GM18519 (cell line): Measurements from ENCODE around the gene HACD1.
"Not testable (repeated sequence)": the region's sequence is repeated elsewhere in the genome, so short reads cannot be mapped to it uniquely, and the experiment has no call there.

Experiments used
- ATAC-seq: cut with Tn5 transposase; IDR thresholded peaks from one replicate; pipeline ENCODE4 v1.9.1; 2021; ENCODE audit warnings: mild to moderate bottlenecking, moderate library complexity; ENCODE audit not compliant: unreplicated experiment, low FRiP score

The HACD1 gene

DNA sequence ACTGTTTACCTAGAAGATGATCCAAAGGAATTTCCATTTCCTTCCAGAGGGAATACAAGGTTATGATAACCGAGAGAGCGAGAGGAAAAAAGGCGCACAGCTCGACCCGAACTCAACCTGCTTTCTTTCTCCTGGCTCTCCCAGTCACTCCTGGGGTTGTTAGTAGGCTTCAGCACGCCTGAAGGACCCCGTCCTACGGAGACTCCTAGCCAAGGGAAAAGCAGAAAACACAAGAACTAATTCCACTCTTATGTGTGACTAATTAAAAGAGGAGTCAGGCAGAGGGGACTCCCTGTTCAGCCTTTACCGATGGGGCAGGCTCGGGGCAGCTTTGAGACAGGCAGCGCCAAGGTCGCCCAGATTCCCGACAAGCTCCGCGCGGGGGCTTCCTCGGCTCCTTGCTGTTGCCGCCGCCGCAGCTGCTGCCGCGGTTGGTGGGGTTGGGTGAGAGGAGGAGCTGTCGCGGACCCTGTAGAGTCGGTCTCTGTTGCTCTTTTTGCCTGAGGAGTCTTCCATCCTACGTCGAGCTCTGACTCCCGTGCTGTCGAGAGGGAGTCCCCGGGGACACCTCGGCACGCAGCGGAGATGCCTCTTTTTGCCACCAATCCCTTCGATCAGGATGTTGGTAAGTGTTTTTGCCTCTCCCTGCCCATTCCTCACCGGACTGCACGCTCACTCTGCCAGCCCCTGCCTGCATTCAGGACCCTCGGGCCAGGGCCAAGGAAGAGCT is 26.7 kb upstream of the HACD1 start, which contains the start of gene STAM:
Gene STAM, plus strand, starts transcription at position 397 of the 730 bp plus-strand sequence. Its CDS starts 189 bp downstream, at position 586.
- peak; percentile 71 for ATAC-seq

DNA sequence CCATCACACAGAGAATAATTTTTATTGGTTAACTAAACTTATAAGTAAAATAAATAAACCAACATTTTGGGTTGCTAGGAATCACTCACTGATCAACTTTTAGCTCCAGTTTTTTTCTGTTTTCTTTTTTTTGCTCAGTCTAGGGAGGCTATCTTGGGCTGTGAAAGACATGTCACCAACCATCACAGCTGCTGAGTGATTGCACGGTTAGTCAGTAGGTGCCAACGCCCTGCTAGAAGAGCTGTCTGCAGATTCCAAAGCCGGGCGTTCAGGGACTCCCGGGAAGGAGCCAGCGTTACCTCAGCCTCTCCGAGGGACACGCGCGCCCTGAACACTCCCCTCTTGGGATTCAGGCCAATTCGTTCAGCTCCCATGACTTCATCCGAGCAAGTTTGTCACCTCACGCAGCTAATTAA is 26.2 kb upstream of the HACD1 start:
- ATAC-seq = peak; percentile 16

DNA sequence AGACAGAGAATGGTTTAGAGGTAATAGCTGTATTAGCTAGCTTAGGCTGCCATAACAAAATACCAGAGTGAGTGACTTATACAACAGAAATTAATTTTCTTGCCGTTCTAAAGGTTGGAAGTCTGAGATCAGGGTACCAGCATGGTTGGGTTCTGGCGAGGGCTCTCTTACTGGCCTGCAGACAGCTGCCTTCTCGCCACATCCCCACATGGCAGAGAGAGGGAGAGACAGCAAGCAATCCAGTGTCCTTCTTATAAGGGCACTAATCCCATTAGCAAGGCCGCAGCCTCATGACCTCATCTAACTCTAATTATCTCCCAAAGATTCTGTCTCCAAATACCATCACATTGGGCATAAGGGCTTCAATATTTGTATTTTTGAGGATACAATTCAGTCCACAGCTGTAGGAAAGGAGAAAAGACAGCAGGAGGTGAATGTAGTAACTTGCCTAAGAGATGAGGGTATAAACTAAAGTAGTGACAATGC is 23.2 kb upstream of the HACD1 start:
- ATAC-seq = no peak

DNA sequence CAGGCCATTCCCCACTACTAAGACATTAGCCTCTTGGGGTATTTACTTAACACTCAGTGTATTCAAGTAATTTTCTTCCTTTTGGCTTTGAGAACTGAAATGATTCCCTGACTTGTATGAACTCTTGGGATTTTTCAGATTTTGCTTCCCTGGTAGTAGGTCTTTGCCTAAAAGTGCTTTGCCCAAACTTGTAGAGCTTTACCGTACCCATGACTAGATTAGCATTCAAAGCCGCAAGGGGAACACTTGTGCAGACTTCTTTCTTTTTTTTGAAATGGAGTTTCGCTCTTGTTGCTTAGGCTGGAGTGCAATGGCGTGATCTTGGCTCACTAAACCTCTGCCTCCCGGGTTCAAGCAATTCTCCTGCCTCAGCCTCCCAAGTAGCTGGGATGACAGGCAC is 20.7 kb upstream of the HACD1 start:
- ATAC-seq = no peak

DNA sequence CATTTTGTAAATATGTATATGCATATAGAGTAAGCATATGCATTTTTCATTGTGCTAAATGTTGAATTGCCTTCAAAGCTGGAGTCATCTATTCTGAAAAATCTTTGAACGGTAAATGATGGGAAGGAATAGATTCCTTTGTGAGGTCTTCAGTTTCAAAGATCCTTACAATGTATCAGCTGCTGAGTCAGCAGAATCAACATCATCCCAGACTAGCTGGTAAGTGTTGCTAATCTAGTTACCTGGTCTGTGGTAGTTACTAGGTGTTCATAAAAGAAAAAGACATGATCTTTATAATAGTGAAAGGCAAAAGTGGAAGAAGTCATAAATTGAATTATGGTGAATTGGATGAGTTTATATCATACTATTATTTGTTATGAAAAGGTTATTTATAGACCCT is 16.2 kb upstream of the HACD1 start:
- no peak for ATAC-seq

DNA sequence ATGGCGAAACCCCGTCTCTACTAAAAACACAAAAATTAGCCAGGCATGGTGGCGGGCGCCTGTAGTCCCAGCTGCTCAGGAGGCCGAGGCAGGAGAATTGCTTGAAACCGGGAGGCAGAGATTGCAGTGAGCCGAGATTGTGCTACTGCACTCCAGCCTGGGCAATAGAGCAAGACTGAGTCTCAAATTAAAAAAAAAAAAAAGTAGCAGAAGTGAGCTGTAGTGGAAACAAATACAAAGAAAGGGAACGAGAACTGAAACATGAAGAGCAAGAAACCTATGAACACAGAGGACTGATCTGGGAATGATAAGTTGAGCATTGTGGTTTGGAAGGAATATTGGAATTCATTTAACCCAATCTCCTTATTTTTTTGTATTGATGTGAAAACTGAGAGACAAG is 15.4 kb upstream of the HACD1 start:
- not testable (repeated sequence) for ATAC-seq

DNA sequence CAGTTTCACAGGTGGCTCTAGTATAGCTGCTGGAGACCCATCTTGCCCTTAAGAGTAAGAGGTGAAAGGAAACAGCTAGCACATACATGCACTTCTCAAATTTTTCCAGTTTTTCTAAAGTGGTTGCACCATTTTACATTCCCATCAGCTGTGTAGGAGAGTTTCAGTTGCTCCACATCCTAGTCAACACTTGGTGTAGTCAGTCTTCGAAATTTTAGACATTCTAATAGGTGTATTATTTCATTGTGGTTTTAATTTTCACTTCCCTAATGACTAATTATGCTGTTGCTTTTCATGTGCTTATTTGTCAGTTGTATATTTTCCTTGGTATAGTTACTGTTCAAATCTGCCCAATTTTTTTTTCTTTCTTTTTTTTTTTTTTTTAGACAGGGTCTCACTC is 9.5 kb upstream of the HACD1 start:
- ATAC-seq = no peak

DNA sequence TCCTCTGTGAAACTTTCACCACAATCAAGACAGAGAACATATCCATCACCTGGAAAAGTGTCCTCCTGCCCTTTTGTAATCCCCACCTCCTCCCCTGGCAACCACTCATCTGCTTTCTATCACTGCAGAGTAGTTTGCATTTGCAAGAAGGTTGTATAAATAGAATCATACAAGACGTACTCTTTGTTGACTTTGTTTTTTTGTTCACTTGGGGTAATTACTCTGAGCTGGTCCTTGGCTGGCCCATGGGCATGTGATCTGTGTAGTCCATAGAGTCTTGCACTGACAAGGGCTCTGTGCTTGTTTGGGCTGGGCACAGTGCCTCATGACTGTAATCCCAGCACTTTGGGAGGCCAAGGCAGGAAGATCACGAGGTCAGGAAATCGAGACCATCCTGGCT is 7.8 kb upstream of the HACD1 start:
- no peak for ATAC-seq

DNA sequence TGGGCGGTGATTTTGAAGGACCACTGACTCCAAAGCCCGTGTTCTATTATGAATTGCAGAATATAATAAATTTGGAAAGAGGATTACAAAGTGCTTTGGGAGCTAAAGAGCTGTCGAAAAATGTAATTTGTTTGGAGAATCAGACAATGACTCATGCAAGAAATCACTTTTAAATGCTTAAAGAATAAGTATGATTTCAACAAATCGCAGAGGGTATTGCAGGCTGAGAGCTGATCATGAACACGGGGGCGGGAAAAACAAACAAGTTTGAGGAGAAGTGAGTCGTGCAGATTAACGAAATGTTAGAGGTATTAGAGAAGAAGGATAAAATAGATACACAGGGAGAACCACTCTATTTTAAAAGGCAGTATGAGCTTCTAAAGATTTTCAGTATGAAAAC is 4.9 kb upstream of the HACD1 start:
- ATAC-seq = no peak

DNA sequence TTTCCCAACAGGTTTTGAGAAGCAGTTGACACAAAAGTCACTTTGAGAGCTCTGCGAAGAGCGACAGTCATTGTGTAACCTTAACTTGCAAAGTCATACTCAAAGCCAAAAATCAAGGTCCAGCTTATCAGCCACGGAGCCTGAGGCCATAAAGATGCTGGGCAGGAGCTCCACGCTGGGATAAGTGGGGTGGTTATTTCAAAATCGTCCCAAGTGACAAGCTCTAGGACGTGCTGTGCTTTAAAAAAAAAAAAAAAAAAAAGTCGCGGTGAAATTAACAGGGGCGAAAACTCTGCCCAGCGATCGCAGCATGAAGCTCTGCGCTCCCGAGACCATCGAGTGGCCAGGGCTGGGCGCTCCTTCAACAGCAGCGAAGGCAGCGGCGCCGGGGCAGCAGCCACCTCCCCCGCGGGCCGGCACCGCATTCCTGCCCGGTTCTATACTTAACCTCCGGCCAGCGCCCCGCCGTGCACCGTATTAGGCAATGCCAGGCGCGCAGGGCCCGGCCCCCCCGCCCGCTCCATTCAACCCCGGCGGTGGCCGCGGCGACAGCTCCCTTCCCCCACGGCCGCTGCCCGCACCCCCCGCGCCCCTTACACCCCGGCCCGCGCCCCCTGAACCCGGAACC is 657 bp downstream of the HACD1 start:
- ATAC-seq = peak; percentile 15

DNA sequence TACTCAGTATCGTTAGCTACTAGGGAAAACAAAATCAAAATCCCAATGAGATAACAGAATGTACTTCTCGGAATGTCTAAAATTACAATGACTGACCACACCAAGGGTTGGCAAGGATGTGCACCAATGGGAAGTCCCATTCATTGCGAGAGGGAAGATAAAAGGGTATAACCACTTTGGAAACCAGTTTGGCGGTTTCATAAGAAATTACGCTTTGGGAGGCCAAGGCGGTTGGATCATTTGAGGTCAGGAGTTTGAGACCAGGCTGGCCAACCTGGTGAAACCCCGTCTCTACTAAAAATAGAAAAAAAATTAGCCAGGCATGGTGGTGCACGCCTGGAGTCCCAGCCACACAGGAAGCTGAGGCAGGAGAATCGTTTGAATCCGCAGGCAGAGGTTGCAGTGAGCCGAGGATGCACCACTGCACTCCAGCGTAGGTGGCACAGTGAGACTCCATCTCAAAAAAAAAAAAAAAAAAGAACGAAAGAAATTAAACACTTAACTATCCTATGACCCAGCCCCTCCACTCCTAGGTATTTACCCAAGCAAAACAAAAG is 7.6 kb downstream of the HACD1 start:
- ATAC-seq = no peak

DNA sequence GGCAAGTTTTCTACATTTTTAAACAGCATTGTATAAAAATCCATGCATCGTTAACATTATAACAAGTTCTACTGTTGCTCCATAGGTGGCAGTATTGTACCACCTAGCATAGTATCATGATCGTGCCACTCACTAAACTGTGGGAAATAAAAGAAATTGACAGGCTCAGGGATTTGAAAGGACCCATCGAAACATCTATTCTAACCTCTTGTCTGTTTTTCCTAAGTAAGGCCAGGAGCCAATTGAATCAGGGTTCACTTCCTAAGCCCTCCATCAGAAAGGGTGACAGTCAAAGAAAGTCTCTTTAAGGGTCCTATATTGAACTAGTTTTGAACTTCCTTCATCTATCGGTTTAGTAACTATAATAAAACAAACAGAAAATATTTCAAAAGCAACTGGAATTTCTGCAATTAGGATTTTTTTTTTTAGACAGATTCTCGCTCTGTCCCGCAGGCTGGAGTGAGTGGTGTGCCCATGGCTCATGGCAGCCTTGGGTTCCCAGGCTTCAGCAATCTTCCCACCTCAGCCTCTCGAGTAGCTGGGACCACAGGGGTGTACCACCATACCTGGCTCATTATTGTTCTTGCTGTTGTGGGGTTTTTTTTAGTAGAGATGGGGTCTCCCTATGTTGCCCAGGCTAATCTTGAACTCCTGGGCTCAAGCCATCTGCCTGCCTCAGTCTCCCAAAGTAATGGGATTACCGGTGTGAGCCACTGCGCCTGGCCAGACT is 9.4 kb downstream of the HACD1 start:
- no peak for ATAC-seq

DNA sequence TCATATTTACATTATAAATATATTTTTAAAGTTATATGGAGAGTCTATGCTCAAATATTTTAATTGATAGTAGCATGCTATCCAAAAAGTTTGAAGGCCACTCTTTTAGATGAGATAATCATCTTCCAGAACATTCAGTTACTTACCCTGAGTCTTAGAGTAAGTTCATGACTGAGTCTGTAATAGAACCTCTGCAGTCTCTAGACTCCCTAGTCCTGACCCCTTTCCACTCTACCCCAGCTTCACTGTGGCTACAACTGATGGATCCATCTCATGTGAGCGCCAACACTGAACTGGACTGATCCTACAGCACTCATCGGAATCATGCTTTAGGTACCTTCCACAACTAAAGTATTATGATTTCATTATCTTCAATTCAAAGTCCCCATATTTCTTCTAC is 10.1 kb downstream of the HACD1 start:
- no peak for ATAC-seq

DNA sequence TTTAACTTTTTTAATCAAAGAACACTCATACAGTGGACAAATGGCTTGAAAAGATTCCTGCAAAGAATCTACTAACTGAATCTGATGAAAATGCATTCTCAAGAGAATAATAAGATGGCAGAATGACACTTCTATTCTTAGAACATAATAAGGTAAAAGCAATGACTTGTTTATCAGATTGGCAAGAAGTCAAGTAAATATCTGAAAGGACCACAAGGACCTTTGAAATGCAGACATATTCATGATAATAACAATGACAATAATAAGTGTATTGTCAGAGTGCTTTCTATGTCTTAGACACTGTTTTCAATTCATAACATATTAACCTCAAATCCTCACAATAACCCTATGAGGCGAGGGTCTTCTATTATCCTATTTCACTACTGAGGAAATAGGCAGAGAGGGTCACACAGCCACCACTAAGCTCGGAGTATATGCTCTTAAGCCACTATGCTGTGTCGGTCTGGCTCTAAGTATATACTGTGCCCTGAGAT is 10.6 kb downstream of the HACD1 start:
- no peak for ATAC-seq

DNA sequence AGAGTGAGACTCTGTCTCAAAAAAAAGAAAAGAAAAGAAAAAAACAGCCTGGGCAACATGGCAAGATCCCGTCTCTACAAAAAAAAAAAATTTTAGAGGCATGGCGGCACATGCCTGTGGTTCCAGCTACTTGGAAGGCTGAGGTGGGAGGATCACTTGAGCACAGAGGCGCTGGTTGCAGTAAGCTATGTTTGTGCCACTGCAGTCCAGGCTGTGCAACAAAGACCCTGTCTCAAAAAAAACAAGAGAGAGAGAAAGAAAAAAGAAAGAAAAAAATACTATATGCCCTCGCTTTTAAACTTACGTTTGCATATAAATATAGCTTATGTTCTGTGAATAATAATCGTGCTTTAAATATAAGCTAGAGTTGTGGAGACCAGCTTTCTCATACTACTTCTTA is 11.2 kb downstream of the HACD1 start:
- no peak for ATAC-seq

DNA sequence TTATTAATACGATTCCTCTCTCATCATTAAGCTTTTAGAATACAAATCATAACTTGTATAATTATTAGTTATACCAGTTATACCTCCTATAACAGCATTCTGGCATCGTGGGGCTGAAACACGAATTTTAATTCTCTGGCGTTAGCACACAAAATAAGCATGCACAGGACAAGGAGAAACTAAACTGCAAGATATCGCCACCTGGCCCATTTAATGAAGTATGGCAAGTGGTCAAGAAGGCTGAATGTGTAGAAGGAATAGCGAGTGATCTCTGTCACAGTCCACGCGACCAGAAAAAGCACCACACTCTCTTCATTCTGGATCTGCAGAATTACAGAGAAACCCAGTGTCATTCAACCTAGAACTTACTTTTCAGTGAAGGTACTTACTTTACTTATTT is 18.1 kb downstream of the HACD1 start:
- ATAC-seq = no peak

DNA sequence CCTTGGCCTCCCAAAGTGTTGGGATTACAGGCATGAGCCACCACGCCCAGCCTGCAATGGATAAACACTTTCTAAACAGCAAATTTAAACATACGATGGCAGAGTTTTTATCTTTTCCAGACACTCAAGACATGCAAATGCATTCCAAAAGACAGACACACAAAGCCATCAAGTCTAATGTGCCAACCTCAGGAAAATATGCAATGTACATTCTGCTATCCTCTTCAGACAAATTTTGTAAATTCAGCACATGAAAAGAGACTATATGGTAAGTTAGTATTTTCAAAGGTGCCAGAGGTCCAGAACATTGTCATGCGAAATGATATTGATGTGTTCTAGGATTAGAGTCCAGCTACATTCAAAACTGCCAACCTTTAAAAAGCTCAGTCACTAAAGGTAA is 19.8 kb downstream of the HACD1 start:
- no peak for ATAC-seq

DNA sequence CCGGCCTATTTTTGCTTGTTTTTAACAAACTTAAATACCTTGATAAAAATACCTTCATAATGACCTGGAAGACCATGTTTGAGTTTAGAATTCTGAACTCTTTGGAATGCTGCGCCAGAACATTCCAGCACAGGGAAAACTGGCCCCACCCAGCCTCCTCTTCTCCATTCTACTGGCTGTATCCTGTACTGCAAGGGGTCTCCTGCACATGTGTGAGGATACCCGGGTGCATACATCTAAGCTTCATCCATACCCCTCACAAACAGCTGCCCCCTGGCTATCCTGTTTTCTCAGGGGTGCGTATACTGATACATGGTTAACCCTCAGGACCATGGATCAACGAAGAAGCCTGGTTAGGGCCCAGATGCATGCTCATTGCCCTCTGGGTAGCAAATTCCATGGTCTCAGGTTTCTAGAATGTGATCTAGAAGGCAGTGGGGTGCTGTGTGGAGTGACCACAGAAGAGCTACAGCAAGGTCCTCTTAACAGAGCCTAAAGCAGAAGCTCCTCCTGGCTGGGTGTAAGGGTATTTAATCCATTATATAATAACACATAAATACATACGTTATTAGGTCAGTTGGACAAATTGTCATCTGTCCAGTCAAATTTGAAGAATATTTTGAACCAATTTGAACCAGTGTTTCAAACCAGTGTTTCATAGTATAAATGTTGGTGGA is 26.1 kb downstream of the HACD1 start:
- no peak for ATAC-seq

DNA sequence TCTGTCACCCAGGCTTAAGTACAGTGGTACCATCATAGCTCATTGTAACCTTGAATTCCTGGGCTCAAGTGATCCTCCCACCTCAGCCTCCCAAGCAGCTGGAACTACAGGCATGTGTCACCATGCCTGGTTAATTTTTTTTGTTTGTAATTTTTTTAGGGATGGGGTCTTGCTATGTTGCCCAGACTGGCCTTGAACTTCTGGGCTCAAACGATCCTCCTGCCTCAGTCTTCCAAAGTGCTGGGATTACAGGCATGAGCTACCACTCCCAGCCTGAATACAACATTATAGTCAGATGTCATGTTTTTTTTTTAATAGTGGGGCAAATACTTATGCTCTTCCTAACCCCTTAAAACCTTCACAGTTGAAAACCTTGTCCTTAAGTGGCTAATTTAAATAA is 27.9 kb downstream of the HACD1 start:
- not testable (repeated sequence) for ATAC-seq

DNA sequence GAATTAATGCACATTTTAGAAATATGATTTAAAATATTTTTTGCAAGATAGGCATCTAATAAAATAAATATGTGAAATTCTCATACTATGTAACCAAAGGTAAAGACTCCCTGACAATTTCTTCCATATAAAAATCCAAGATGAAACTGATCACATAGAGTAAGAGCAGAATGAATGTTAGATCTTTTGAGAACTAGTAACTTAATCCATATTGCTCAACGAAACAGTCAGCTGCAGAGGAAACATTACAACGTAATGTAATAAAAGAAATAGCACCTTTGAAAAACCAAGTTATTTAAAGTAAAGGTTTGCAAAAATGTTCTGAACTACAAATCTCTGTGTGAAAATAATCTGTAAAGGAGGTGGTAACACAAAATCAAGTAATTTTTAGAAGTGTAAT is 28.8 kb downstream of the HACD1 start:
- ATAC-seq = no peak
